ENCODE results near the gene CYB561A3. TPM values are rescaled to one million over a fixed set of nuclear protein-coding genes. Genes with fewer than 3 reads are reported as not detected.

The CYB561A3 gene
- total and polyA plus RNA-seq, 10 donors = 62.1 to 138 (median 91.4) TPM

DNA sequence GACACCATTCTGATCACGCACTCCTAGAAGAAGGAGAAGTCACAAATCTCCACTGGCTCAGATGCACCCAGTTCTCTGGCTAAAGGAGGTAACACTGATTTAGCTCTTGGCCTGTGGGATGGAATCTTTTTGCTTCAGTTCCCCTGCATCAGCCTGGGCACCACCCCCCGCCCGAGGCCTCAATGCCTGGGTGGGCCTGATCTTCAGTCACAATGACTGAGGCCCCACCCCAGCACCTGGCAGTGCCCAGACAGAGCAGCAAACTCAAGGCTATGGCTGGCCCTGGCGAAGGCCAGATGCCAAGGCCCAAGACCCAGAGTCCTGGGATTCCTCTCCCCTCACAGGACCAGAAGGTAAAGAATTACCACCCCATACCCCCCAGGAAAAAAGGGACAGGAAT, 5.0 kb downstream of the CYB561A3 start:
- peak; percentile 88 for DNase-seq
- intact Hi-C loops (cut with DNase I; ENCODE audit: low total_unique reads) = no loop called here
- H3K36me3 ChIP-seq = peaks cover 0 to 48% (median 29%) of the 10 kb centered on the region in 6 donors
- H3K27ac ChIP-seq = peak overlapping the region; percentile 43 to 100 (median 88)
- H3K4me1 ChIP-seq = peaks cover 31 to 98% (median 80%) of the 10 kb centered on the region in 6 donors
- TF ChIP-seq, protein P1, sequence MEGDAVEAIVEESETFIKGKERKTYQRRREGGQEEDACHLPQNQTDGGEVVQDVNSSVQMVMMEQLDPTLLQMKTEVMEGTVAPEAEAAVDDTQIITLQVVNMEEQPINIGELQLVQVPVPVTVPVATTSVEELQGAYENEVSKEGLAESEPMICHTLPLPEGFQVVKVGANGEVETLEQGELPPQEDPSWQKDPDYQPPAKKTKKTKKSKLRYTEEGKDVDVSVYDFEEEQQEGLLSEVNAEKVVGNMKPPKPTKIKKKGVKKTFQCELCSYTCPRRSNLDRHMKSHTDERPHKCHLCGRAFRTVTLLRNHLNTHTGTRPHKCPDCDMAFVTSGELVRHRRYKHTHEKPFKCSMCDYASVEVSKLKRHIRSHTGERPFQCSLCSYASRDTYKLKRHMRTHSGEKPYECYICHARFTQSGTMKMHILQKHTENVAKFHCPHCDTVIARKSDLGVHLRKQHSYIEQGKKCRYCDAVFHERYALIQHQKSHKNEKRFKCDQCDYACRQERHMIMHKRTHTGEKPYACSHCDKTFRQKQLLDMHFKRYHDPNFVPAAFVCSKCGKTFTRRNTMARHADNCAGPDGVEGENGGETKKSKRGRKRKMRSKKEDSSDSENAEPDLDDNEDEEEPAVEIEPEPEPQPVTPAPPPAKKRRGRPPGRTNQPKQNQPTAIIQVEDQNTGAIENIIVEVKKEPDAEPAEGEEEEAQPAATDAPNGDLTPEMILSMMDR (IDR thresholded peaks at IDR 0.05 in 8 of 11, conservative IDR thresholded peaks at IDR 0.05 in 3 of 11) = no peak
- TF ChIP-seq POLR2AphosphoS5 (IDR thresholded peaks at IDR 0.05) (peak; percentile 6 to 65 (median 40)), POLR2A (IDR thresholded peaks at IDR 0.05) (no peak)
- 44 to 73% (median 61%) methylated on average over 3 to 4 of the region's 4 CpGs for WGBS, 5 donors
- no peaks in the 10 kb centered on the region for H3K9me3 ChIP-seq
- no peaks in the 10 kb centered on the region for H3K27me3 ChIP-seq (replicated peaks in 1 of 7)
- peak overlapping the region in 5 of 8 donors; percentile 4 to 63 (median 25) for H3K4me3 ChIP-seq

DNA sequence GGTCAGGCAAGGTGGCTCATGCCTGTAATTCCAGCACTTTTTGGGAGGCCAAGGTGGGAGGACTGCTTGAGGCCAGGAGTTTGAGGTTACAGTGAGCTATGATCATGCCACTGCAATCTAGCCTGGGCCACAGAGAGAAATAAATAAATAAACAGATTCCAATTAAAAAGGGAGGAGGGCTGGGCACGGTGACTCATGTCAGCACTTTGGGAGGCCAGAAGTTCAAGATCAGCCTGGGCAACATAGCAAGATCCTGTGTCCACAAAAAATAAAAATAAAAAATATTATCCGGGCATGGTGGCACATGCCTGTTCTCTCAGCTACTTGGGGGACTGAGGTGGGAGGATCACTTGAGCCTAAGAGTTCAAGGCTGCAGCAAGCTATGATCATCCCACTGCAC, 7.5 kb downstream of the CYB561A3 start:
- H3K36me3 ChIP-seq = peaks cover 0 to 73% (median 50%) of the 10 kb centered on the region in 6 donors
- peak; percentile 13 for DNase-seq
- no peaks in the 10 kb centered on the region for H3K27me3 ChIP-seq (replicated peaks in 1 of 7)
- no peaks in the 10 kb centered on the region for H3K9me3 ChIP-seq
- peak overlapping the region in 6 of 8 donors; percentile 43 to 100 (median 98) for H3K27ac ChIP-seq
- intact Hi-C loops (cut with DNase I; ENCODE audit: low total_unique reads) = no loop called here
- WGBS, 5 donors = 57 to 81% (median 78%) methylated on average over 2 of the region's 2 CpGs
- peak overlapping the region in 1 of 8 donors; percentile 63 for H3K4me3 ChIP-seq
- TF ChIP-seq POLR2AphosphoS5 (IDR thresholded peaks at IDR 0.05) = no peak
- TF ChIP-seq POLR2A (IDR thresholded peaks at IDR 0.05) = no peak
- TF ChIP-seq, protein P1 (IDR thresholded peaks at IDR 0.05 in 8 of 11, conservative IDR thresholded peaks at IDR 0.05 in 3 of 11) = no peak
- H3K4me1 ChIP-seq = peaks cover 14 to 85% (median 65%) of the 10 kb centered on the region in 6 donors

DNA sequence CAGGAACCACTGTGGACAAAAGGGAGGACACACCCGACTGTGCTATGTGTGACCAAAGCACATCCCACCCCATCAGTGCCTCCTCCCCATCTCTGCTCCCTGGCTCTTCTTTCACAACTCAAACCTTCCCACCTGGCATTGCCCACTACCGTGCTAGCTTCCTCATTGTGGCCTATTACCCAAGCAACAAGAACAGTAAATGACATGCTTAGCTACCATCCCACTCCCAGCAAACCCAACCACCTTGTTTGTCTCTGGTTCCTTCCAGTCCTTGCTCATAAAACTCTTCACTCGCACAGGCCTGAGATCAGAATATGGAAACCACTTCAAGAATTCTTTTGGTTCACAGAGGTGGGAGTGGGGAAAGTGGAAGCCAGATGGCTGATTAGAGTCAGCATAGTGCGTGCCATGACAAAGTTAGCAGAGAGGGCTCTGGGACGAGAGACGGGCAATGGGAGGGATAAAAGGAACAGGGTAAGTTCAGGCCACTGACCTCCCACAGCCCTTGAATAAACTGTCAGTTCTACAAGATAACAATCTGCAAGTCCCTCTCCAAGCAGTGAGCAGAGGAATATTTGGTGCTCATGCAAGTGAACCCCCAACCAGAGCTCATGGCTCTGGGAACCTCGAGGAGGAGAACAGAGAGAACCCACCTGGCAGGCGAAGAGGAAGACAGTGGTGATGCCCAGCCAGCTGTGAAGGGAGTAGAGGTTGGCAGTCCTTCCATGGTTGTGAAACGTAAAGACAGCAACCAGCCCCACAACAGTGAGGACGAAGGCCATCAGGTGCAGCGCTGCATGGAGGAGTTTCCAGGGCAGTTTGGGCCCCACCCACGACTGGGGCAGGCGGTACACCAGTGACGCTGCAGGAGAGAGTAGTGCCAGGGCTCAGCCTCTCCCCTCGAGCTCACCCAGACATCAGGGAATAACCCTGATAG, 8.3 kb downstream of the CYB561A3 start:
- TF ChIP-seq POLR2AphosphoS5 (IDR thresholded peaks at IDR 0.05) (peak; percentile 49 to 74 (median 68)), POLR2A (IDR thresholded peaks at IDR 0.05) (no peak)
- TF ChIP-seq, protein P1 (IDR thresholded peaks at IDR 0.05 in 8 of 11, conservative IDR thresholded peaks at IDR 0.05 in 3 of 11) = peak in 1 of 11 experiments; percentile 12
- intact Hi-C loops (cut with DNase I; ENCODE audit: low total_unique reads) = no loop called here
- peak; percentile 85 for DNase-seq
- 60 to 72% (median 71%) methylated on average over 15 of the region's 15 CpGs for WGBS, 5 donors
- no peaks in the 10 kb centered on the region for H3K27me3 ChIP-seq (replicated peaks in 1 of 7)
- peak overlapping the region in 1 of 8 donors; percentile 63 for H3K4me3 ChIP-seq
- H3K4me1 ChIP-seq = peaks cover 13 to 85% (median 64%) of the 10 kb centered on the region in 6 donors
- H3K36me3 ChIP-seq = peaks cover 0 to 82% (median 58%) of the 10 kb centered on the region in 6 donors
- H3K27ac ChIP-seq = peak overlapping the region in 6 of 8 donors; percentile 43 to 100 (median 98)
- H3K9me3 ChIP-seq = no peaks in the 10 kb centered on the region

DNA sequence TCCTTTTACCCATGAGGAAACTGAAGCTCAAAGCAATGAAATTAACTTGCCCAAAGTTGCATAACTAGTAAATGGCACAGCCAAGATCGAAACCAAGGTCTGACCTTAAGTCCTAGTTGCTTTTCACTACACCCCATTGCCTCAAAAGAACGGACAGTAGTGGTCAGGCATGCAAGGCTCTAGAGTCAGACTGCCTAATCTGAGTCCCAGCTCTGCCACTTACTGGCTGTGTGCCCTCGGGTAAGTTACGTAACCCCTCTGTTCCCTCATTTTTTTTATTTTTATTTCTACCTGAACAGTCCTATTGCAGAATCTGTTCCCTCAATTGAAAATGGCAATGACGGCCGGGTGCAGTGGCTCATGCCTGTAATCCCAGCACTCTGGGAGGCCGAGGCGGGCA, 9.6 kb downstream of the CYB561A3 start:
- H3K9me3 ChIP-seq = no peaks in the 10 kb centered on the region
- TF ChIP-seq POLR2A (IDR thresholded peaks at IDR 0.05) (no peak), POLR2AphosphoS5 (IDR thresholded peaks at IDR 0.05) (no peak)
- TF ChIP-seq, protein P1 (IDR thresholded peaks at IDR 0.05 in 8 of 11, conservative IDR thresholded peaks at IDR 0.05 in 3 of 11) = no peak
- WGBS, 5 donors = 77 to 85% (median 83%) methylated on average over 8 of the region's 8 CpGs
- DNase-seq = peak; percentile 1
- H3K27me3 ChIP-seq (replicated peaks in 1 of 7) = no peaks in the 10 kb centered on the region
- intact Hi-C loops (cut with DNase I; ENCODE audit: low total_unique reads) = no loop called here
- H3K36me3 ChIP-seq = peaks cover 0 to 95% (median 60%) of the 10 kb centered on the region in 6 donors
- no peak overlapping the region for H3K4me3 ChIP-seq
- peaks cover 4 to 83% (median 54%) of the 10 kb centered on the region in 6 donors for H3K4me1 ChIP-seq
- H3K27ac ChIP-seq = peak overlapping the region in 1 of 8 donors; percentile 0

Data from spleen (tissue), 11 donors.